Measurements from ENCODE around the gene SVOPL.
"Not testable (repeated sequence)": the region's sequence is repeated elsewhere in the genome, so short reads cannot be mapped to it uniquely, and the experiment has no call there.

Gene SVOPL

DNA sequence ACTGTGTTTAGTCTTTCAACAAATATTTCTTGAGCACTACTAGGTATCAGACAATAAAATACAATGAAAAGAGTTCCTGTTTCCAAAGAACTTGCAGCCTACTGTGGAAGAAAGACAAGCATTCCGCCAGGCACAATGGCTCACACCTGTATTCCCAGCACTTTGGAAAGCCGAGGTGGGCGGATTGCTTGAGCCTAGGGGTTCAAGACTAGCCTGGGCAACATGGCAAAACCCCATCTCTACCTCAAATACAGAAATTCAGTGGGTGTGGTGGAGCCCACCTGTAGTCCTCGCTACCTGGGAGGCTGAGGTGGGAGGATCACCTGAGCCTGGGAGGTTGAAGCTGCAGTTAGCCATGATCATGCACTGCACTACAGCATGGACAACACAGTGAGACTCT is 6.1 kb downstream of the SVOPL start:
- DNase-seq (ENCODE audit: extremely low spot score): no peak
- TF ChIP-seq FOXM1 (IDR thresholded peaks at IDR 0.05; ENCODE audit: borderline replicate concordance) (no peak), TARDBP (IDR thresholded peaks at IDR 0.05) (no peak), ARNT (IDR thresholded peaks at IDR 0.05) (no peak), FOXA1 (IDR thresholded peaks at IDR 0.05) (no peak), LEF1 (IDR thresholded peaks at IDR 0.05; ENCODE audit: borderline replicate concordance) (no peak), SUZ12 (IDR thresholded peaks at IDR 0.05) (no peak), SP1 (IDR thresholded peaks at IDR 0.05) (no peak), L3MBTL2 (conservative IDR thresholded peaks at IDR 0.05) (no peak), NFRKB (IDR thresholded peaks at IDR 0.05) (no peak), ELF4 (IDR thresholded peaks at IDR 0.05) (no peak)
- TF ChIP-seq, protein P1, sequence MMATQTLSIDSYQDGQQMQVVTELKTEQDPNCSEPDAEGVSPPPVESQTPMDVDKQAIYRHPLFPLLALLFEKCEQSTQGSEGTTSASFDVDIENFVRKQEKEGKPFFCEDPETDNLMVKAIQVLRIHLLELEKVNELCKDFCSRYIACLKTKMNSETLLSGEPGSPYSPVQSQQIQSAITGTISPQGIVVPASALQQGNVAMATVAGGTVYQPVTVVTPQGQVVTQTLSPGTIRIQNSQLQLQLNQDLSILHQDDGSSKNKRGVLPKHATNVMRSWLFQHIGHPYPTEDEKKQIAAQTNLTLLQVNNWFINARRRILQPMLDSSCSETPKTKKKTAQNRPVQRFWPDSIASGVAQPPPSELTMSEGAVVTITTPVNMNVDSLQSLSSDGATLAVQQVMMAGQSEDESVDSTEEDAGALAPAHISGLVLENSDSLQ (IDR thresholded peaks at IDR 0.05): no peak
- ChIA-PET CTCF (no interaction called here), POLR2A (no interaction called here)

DNA sequence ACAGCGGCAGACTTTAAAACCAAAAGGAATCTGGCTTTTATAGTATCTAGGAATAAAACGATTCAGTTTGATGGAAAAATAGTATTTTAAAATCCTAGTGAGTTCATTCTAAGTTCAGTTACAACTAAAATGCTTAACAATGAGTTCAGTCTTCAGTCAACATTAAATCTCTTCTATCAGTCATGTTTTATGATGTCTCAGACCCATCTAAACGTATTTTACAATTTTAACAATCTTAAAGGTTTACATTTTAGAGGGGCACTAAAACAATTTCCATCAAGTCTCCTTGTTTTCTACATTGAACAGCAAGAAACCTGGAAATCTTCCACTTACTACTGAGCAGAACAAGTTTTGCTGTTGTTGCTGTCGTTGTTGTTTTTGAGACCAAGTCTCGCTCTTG is 10.0 kb downstream of the SVOPL start:
- no peak for DNase-seq (ENCODE audit: extremely low spot score)
- POLR2A ChIA-PET: no interaction called here
- TF ChIP-seq FOXM1 (IDR thresholded peaks at IDR 0.05; ENCODE audit: borderline replicate concordance): no peak
- no peak for TF ChIP-seq FOXA1 (IDR thresholded peaks at IDR 0.05)
- TF ChIP-seq ARNT (IDR thresholded peaks at IDR 0.05): no peak
- no peak for TF ChIP-seq L3MBTL2 (conservative IDR thresholded peaks at IDR 0.05)
- no peak for TF ChIP-seq ZNF384 (IDR thresholded peaks at IDR 0.05)
- TF ChIP-seq, protein P1 (IDR thresholded peaks at IDR 0.05): no peak
- TF ChIP-seq TARDBP (IDR thresholded peaks at IDR 0.05): no peak
- TF ChIP-seq CTBP1 (IDR thresholded peaks at IDR 0.05; ENCODE audit: borderline replicate concordance): no peak
- TF ChIP-seq ELF4 (IDR thresholded peaks at IDR 0.05): no peak
- no peak for TF ChIP-seq SP1 (IDR thresholded peaks at IDR 0.05)
- TF ChIP-seq FOXK2 (IDR thresholded peaks at IDR 0.05): no peak
- no peak for TF ChIP-seq HDGF (IDR thresholded peaks at IDR 0.05; ENCODE audit: borderline replicate concordance)
- TF ChIP-seq BHLHE40 (IDR thresholded peaks at IDR 0.05; ENCODE audit: borderline replicate concordance): no peak
- no peak for TF ChIP-seq SUZ12 (IDR thresholded peaks at IDR 0.05)
- CTCF ChIA-PET: no interaction called here

DNA sequence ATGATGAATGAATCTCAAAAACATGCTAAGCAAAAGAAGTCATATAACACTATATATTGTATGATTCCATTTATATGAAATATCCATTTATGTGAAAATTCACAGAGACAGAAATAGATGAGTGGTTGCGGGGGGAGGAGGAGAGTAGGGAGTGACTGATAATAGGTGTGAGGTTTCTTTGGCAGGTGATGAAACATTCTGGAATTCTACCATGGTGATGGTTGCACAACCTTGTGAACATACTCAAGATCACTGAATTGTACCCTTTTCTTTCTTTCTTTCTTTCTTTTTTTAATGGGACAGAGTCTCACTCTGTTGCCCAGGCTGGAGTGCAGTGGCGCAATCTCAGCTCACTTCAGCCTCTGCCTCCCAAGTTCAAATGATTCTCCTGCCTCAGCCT is 10.7 kb downstream of the SVOPL start:
- TF ChIP-seq NFRKB (IDR thresholded peaks at IDR 0.05): no peak
- no peak for TF ChIP-seq ELF4 (IDR thresholded peaks at IDR 0.05)
- TF ChIP-seq LEF1 (IDR thresholded peaks at IDR 0.05; ENCODE audit: borderline replicate concordance): no peak
- no peak for TF ChIP-seq HDGF (IDR thresholded peaks at IDR 0.05; ENCODE audit: borderline replicate concordance)
- no peak for TF ChIP-seq CTBP1 (IDR thresholded peaks at IDR 0.05; ENCODE audit: borderline replicate concordance)
- TF ChIP-seq SUZ12 (IDR thresholded peaks at IDR 0.05): no peak
- no peak for TF ChIP-seq FOXK2 (IDR thresholded peaks at IDR 0.05)
- no peak for TF ChIP-seq ZNF384 (IDR thresholded peaks at IDR 0.05)
- TF ChIP-seq SP1 (IDR thresholded peaks at IDR 0.05): no peak
- TF ChIP-seq, protein P1 (IDR thresholded peaks at IDR 0.05): no peak
- TF ChIP-seq L3MBTL2 (conservative IDR thresholded peaks at IDR 0.05): no peak
- no peak for TF ChIP-seq ARNT (IDR thresholded peaks at IDR 0.05)
- TF ChIP-seq BHLHE40 (IDR thresholded peaks at IDR 0.05; ENCODE audit: borderline replicate concordance): no peak
- TF ChIP-seq TARDBP (IDR thresholded peaks at IDR 0.05): no peak
- no peak for DNase-seq (ENCODE audit: extremely low spot score)
- CTCF ChIA-PET: no interaction called here
- POLR2A ChIA-PET: no interaction called here

DNA sequence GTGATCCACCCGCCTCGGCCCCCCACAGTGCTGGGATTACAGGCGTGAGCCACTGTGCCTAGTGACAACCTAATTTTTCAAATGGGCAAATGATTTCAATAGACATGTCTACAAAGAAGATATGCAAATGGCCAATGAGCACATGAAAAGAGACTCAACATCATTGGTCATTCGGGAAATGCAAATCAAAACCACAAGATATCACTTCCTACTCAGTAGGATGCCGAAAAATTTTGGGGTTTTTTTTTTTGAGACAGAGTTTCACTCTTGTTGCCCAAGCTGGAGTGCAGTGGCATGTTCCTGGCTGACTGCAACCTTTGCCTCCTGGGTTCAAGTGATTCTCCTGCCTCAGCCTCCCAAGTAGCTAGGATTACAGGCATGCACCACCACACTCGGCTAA is 13.1 kb downstream of the SVOPL start:
- DNase-seq (ENCODE audit: extremely low spot score); CTCF ChIA-PET: not testable (repeated sequence)

DNA sequence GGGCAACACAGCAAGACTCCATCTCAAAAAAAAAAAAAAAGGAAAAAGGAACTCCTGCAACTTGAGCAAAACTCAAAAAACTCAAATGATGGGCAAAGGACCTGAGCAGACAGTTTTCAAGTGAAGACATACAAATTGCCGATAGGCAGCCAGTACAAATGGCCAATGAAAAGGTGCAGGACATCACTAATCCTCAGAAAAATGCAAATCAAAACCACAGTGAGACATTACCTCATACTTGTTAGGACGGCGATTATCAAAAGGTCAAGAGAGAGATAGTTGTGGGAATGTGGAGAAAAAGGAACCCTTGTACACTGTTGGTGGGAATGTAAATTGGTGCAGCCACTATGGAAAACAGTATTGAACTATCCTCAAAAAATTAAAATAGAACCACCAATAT is 16.8 kb downstream of the SVOPL start:
- TF ChIP-seq TARDBP (IDR thresholded peaks at IDR 0.05) (no peak), NFRKB (IDR thresholded peaks at IDR 0.05) (no peak), FOXK2 (IDR thresholded peaks at IDR 0.05) (no peak), FOXA1 (IDR thresholded peaks at IDR 0.05) (no peak)
- POLR2A ChIA-PET: no interaction called here
- no peak for DNase-seq (ENCODE audit: extremely low spot score)
- CTCF ChIA-PET: no interaction called here

More for the DNA sequence above, 13.1 kb downstream of the SVOPL start:
- POLR2A ChIA-PET: not testable (repeated sequence)

DNA sequence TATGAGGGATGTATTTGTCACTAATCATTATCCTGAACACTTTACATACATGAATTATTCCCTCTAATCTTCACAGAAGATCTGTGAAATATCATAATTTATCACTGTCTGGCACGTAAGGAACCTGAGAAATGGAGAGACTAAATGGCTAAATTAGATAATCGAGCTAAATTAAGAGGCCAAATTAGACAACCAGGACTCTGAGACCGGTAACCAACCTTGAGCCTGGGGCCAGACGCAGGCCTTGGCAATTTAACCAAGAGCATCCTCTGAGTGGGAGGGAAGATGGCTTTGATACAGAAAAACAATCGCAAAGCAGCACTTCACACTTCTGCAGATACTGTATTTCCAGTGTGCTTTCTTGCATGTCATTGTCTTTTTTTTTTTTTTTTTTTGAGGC is 21.4 kb downstream of the SVOPL start:
- POLR2A ChIA-PET: no interaction called here
- CTCF ChIA-PET: no interaction called here

DNA sequence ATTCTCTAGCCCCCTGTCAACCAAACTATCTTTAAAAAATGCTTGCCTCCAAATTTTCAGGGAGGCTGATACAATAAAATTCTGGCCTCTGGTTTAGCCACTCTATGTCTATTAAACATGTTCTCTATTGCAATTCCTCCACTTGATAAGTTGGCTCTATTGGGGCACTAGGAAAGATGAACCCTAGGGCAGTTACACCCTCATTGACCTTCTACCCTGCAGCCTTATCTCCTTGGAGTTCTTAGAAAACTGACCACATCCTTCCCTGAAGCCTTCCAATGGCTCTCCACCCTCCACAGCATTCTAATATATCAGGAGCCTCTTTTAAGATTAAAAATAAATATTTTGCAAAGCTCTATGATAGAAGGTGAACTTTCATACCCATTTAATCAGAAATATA is 30.6 kb downstream of the SVOPL start:
- TF ChIP-seq CTBP1 (IDR thresholded peaks at IDR 0.05; ENCODE audit: borderline replicate concordance): no peak
- TF ChIP-seq SP1 (IDR thresholded peaks at IDR 0.05): no peak
- TF ChIP-seq, protein P1 (IDR thresholded peaks at IDR 0.05): no peak
- ChIA-PET POLR2A (no interaction called here), CTCF (no interaction called here)
- DNase-seq (ENCODE audit: extremely low spot score): no peak

More for the DNA sequence above, 21.4 kb downstream of the SVOPL start:
- no peak for DNase-seq (ENCODE audit: extremely low spot score)
- TF ChIP-seq L3MBTL2 (conservative IDR thresholded peaks at IDR 0.05) (no peak), CTBP1 (IDR thresholded peaks at IDR 0.05; ENCODE audit: borderline replicate concordance) (no peak), TARDBP (IDR thresholded peaks at IDR 0.05) (no peak), ELF4 (IDR thresholded peaks at IDR 0.05) (no peak), FOXA1 (IDR thresholded peaks at IDR 0.05) (no peak), FOXK2 (IDR thresholded peaks at IDR 0.05) (no peak), SP1 (IDR thresholded peaks at IDR 0.05) (no peak)

Measured in HEK293T (cell line).